ENCODE results near the gene CTNNBIP1.
"Not testable (repeated sequence)": the region's sequence is repeated elsewhere in the genome, so short reads cannot be mapped to it uniquely, and the experiment has no call there.

The CTNNBIP1 gene

GRCh38 chr1:9910076-9910422 lies at the start of gene CTNNBIP1:
TSS of gene CTNNBIP1 (minus strand) at chr1:9910269. CDS start at chr1:9872064, 38,205 bp downstream.
- DNase-seq (ENCODE audit: low read depth in 2 of 2): no peak

GRCh38 chr1:9957726-9958125 lies 47.7 kb upstream of the CTNNBIP1 start:
- DNase-seq (ENCODE audit: low read depth in 2 of 2): no peak

GRCh38 chr1:9946315-9946714 lies 36.2 kb upstream of the CTNNBIP1 start:
- DNase-seq (ENCODE audit: low read depth in 2 of 2): no peak

GRCh38 chr1:9942939-9943788 lies 33.1 kb upstream of the CTNNBIP1 start, which contains the start of the genes LZIC and NMNAT1:
TSS of gene LZIC (minus strand) at chr1:9943391. CDS start at chr1:9936619, 6,772 bp downstream.
TSS of gene NMNAT1 (plus strand) at chr1:9943475. CDS start at chr1:9972074, 28,599 bp downstream.
- DNase-seq (ENCODE audit: low read depth in 2 of 2): peak; percentile 93

- DNase-seq (ENCODE audit: low read depth in 2 of 2): no peak
Measured at GRCh38 chr1:9942399-9942938, 32.4 kb upstream of the CTNNBIP1 start.

- no peak for DNase-seq (ENCODE audit: low read depth in 2 of 2)
Measured at GRCh38 chr1:9929431-9930385, 19.6 kb upstream of the CTNNBIP1 start.

GRCh38 chr1:9927259-9927658 lies 17.2 kb upstream of the CTNNBIP1 start:
- DNase-seq (ENCODE audit: low read depth in 2 of 2): no peak

- DNase-seq (ENCODE audit: low read depth in 2 of 2): no peak
Measured at GRCh38 chr1:9922342-9922741, 12.3 kb upstream of the CTNNBIP1 start.

GRCh38 chr1:9920606-9921005 lies 10.5 kb upstream of the CTNNBIP1 start:
- DNase-seq (ENCODE audit: low read depth in 2 of 2): no peak

GRCh38 chr1:9917901-9918300 lies 7.8 kb upstream of the CTNNBIP1 start:
- no peak for DNase-seq (ENCODE audit: low read depth in 2 of 2)

GRCh38 chr1:9917495-9917894 lies 7.4 kb upstream of the CTNNBIP1 start:
- not testable (repeated sequence) for DNase-seq (ENCODE audit: low read depth in 2 of 2)

GRCh38 chr1:9916452-9916851 lies 6.4 kb upstream of the CTNNBIP1 start:
- DNase-seq (ENCODE audit: low read depth in 2 of 2): no peak

- no peak for DNase-seq (ENCODE audit: low read depth in 2 of 2)
Measured at GRCh38 chr1:9914610-9914937, 4.5 kb upstream of the CTNNBIP1 start.

GRCh38 chr1:9912264-9912936 lies 2.3 kb upstream of the CTNNBIP1 start:
- no peak for DNase-seq (ENCODE audit: low read depth in 2 of 2)

GRCh38 chr1:9910423-9911178 lies 532 bp upstream of the CTNNBIP1 start:
- peak; percentile 100 for DNase-seq (ENCODE audit: low read depth in 2 of 2)

GRCh38 chr1:9909234-9910046 lies 629 bp downstream of the CTNNBIP1 start:
- DNase-seq (ENCODE audit: low read depth in 2 of 2): peak in 1 of 2 donors; percentile 49

- DNase-seq (ENCODE audit: low read depth in 2 of 2): no peak
Measured at GRCh38 chr1:9908871-9909233, 1.2 kb downstream of the CTNNBIP1 start.

GRCh38 chr1:9907441-9907840 lies 2.6 kb downstream of the CTNNBIP1 start:
- DNase-seq (ENCODE audit: low read depth in 2 of 2): no peak

- no peak for DNase-seq (ENCODE audit: low read depth in 2 of 2)
Measured at GRCh38 chr1:9906466-9906865, 3.6 kb downstream of the CTNNBIP1 start.

GRCh38 chr1:9905010-9905409 lies 5.1 kb downstream of the CTNNBIP1 start:
- no peak for DNase-seq (ENCODE audit: low read depth in 2 of 2)

Measured in stimulated activated CD8-positive, alpha-beta memory T cell treated with anti-CD3 and anti-CD28 coated beads, Interleukin-15, amount 100 ng/mL, for 48 hours (primary cell).